GM12865 (cell line): ENCODE data around the gene KCTD2.

ENCODE experiments used
- DNase-seq: peaks from one replicate; pipeline ENCODE4 v3.0.0; 2010; ENCODE audit warnings: low read depth
- H3K4me3 ChIP-seq: 2 replicates; pipeline ENCODE4 v1.5.1; 2011; ENCODE audit warnings: mild to moderate bottlenecking, low read depth, low read length, control low read depth
- TF ChIP-seq, protein P1 (sequence below): IDR thresholded peaks from 2 replicates; pipeline ENCODE4 v1.5.1; 2011; ENCODE audit warnings: low read length, control low read depth, low read depth, inconsistent platforms; ENCODE audit not compliant: insufficient read depth; ENCODE audit errors: missing control alignments

The KCTD2 gene

DNA sequence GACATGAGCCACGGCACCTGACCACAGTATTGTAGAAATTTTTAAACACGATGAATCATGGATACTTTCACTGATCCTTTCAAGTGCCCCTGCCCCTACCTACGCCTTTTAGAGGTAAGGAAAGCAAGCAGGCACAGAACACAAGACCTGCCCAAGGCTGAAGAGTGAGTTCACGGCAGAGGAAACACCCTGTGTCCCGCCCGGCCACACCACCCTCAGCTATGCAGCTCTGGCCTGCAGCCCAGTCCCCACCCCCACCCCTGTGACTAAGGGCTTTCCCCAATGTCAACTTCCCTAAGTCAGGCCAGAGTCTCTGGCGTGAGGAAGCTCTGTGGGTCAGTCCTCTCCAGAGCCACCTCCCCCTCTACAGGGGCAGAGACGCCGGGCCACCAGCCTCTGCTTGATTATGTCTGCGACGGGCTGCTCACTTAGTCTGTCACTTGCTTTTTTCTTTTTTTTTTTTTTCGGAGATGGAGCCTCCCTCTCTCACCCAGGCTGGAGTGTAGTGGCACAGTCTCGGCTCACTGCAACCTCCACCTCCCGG lies 49.1 kb downstream of the KCTD2 start:
- DNase-seq, result no peak
- TF ChIP-seq, protein P1, sequence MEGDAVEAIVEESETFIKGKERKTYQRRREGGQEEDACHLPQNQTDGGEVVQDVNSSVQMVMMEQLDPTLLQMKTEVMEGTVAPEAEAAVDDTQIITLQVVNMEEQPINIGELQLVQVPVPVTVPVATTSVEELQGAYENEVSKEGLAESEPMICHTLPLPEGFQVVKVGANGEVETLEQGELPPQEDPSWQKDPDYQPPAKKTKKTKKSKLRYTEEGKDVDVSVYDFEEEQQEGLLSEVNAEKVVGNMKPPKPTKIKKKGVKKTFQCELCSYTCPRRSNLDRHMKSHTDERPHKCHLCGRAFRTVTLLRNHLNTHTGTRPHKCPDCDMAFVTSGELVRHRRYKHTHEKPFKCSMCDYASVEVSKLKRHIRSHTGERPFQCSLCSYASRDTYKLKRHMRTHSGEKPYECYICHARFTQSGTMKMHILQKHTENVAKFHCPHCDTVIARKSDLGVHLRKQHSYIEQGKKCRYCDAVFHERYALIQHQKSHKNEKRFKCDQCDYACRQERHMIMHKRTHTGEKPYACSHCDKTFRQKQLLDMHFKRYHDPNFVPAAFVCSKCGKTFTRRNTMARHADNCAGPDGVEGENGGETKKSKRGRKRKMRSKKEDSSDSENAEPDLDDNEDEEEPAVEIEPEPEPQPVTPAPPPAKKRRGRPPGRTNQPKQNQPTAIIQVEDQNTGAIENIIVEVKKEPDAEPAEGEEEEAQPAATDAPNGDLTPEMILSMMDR, result no peak
- no peak overlapping the region for H3K4me3 ChIP-seq

- DNase-seq, result no peak
- H3K4me3 ChIP-seq, result no peak overlapping the region
- TF ChIP-seq, protein P1, result no peak
Measured at GRCh38 chr17:75097865-75098264, 50.8 kb downstream of the KCTD2 start.

- no peak overlapping the region for H3K4me3 ChIP-seq
- TF ChIP-seq, protein P1, result no peak
- DNase-seq, result no peak
Measured at GRCh38 chr17:75098861-75099260, 51.8 kb downstream of the KCTD2 start.

DNA sequence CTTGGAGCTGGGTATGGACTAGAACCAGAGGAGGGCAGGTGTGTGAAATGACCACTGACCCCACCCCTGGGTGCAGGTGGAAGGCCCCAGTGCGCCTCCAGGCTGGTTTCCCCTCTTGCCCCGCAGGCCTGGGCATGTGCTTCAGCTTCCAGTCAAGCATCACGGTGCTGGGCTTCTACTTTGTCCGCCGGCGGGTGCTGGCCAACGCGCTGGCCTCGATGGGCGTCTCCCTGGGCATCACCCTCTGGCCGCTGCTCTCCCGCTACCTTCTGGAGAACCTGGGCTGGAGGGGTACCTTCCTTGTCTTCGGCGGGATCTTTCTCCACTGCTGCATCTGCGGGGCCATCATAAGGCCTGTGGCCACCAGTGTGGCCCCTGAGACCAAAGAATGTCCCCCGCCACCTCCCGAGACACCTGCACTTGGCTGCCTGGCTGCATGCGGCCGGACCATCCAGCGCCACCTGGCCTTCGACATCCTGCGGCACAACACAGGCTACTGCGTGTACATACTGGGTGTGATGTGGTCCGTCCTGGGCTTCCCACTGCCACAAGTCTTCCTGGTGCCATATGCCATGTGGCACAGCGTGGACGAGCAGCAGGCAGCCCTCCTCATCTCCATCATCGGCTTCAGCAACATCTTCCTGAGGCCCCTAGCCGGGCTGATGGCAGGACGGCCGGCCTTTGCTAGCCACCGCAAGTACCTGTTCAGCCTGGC lies 53.0 kb downstream of the KCTD2 start:
- H3K4me3 ChIP-seq, result no peak overlapping the region
- TF ChIP-seq, protein P1, result no peak
- no peak for DNase-seq

DNA sequence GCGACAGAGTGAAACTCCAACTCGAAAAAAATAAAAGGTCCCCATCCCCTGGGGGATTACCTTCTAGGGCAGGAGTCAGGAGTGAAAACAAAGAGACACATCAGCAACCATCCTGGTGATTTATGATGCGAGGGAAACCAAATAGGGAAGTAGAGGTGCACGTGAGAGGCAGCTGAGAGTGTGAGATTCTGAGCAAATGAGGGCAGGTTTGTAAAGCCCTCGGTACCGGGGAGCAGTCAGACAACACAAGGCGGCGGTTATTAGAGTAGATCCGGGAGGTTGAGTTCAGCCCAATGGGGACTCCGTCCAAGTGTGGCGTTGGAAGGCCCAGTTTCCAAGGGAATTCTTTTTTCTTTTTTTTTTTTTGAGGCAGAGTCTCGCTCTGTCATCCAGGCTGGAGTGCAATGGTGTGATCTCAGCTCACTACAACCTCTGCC lies 55.4 kb downstream of the KCTD2 start:
- H3K4me3 ChIP-seq, result no peak overlapping the region
- TF ChIP-seq, protein P1, result no peak
- DNase-seq, result no peak

GRCh38 chr17:75103601-75104554 lies 56.9 kb downstream of the KCTD2 start:
- no peak overlapping the region for H3K4me3 ChIP-seq
- TF ChIP-seq, protein P1, result no peak
- DNase-seq, result no peak
